ENCODE results near the gene CALU.

- TF ChIP-seq, protein P1, sequence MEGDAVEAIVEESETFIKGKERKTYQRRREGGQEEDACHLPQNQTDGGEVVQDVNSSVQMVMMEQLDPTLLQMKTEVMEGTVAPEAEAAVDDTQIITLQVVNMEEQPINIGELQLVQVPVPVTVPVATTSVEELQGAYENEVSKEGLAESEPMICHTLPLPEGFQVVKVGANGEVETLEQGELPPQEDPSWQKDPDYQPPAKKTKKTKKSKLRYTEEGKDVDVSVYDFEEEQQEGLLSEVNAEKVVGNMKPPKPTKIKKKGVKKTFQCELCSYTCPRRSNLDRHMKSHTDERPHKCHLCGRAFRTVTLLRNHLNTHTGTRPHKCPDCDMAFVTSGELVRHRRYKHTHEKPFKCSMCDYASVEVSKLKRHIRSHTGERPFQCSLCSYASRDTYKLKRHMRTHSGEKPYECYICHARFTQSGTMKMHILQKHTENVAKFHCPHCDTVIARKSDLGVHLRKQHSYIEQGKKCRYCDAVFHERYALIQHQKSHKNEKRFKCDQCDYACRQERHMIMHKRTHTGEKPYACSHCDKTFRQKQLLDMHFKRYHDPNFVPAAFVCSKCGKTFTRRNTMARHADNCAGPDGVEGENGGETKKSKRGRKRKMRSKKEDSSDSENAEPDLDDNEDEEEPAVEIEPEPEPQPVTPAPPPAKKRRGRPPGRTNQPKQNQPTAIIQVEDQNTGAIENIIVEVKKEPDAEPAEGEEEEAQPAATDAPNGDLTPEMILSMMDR (conservative IDR thresholded peaks at IDR 0.05; ENCODE audit: low read depth in 2 of 2): no peak
- TF ChIP-seq EZH2phosphoT487 (IDR thresholded peaks at IDR 0.05; ENCODE audit: unreplicated experiment) (no peak), STAT1 (IDR thresholded peaks at IDR 0.05; ENCODE audit: unreplicated experiment) (no peak), POLR2AphosphoS5 (IDR thresholded peaks at IDR 0.05; ENCODE audit: low read depth) (no peak)
Measured at GRCh38 chr7:128724743-128725142, 14.4 kb upstream of the CALU start.

All from GM23338 (cell line).